BE2C (cell line): ENCODE results near the gene CHCT1.

Source experiments
- DNase-seq: peaks from one replicate; pipeline ENCODE4 v3.0.0-alpha.2; 2020
- H3K27me3 ChIP-seq: fragments of 250-450 bp; sonication (Bioruptor Pico); 2 replicates; pipeline ENCODE4 v1.5.1; 2020; ENCODE audit warnings: mild to moderate bottlenecking
- H3K36me3 ChIP-seq: fragments of 250-450 bp; sonication (Bioruptor Pico); 2 replicates; pipeline ENCODE4 v1.5.1; 2020; ENCODE audit warnings: mild to moderate bottlenecking
- H3K4me1 ChIP-seq: fragments of 250-450 bp; sonication (Bioruptor Pico); 2 replicates; pipeline ENCODE4 v1.5.1; 2020
- H3K4me3 ChIP-seq: 2 replicates; pipeline ENCODE4 v1.5.1; 2011; ENCODE audit warnings: low read depth, low read length
- H3K9me3 ChIP-seq: fragments of 250-450 bp; sonication (Bioruptor Pico); 2 replicates; pipeline ENCODE4 v1.5.1; 2020
- CTCF ChIP-seq: IDR thresholded peaks from 2 replicates; pipeline ENCODE4 v1.5.1; 2012; ENCODE audit warnings: mild to moderate bottlenecking, low read depth, low read length

Gene CHCT1

GRCh38 chr17:60451071-60451470 lies 28.8 kb downstream of the CHCT1 start:
- DNase-seq: no peak
- H3K9me3 ChIP-seq: no peaks in the 10 kb centered on the region
- peaks cover 14% of the 10 kb centered on the region for H3K36me3 ChIP-seq
- TF ChIP-seq CTCF: no peak
- no peaks in the 10 kb centered on the region for H3K27me3 ChIP-seq
- no peak overlapping the region for H3K4me3 ChIP-seq
- no peaks in the 10 kb centered on the region for H3K4me1 ChIP-seq

GRCh38 chr17:60451965-60452364 lies 29.7 kb downstream of the CHCT1 start:
- no peak overlapping the region for H3K4me3 ChIP-seq
- DNase-seq: no peak
- TF ChIP-seq CTCF: no peak
- H3K36me3 ChIP-seq: peaks cover 8% of the 10 kb centered on the region
- H3K9me3 ChIP-seq: no peaks in the 10 kb centered on the region
- no peaks in the 10 kb centered on the region for H3K4me1 ChIP-seq
- no peaks in the 10 kb centered on the region for H3K27me3 ChIP-seq

- Histone ChIP-seq H3K4me3 (no peak overlapping the region), H3K36me3 (peaks cover 13% of the 10 kb centered on the region), H3K27me3 (no peaks in the 10 kb centered on the region), H3K9me3 (no peaks in the 10 kb centered on the region), H3K4me1 (no peaks in the 10 kb centered on the region)
- TF ChIP-seq CTCF: no peak
- DNase-seq: no peak
Observed at GRCh38 chr17:60455378-60455777, 33.1 kb downstream of the CHCT1 start.

GRCh38 chr17:60457148-60457547 lies 34.9 kb downstream of the CHCT1 start:
- no peak overlapping the region for H3K4me3 ChIP-seq
- no peaks in the 10 kb centered on the region for H3K9me3 ChIP-seq
- H3K27me3 ChIP-seq: no peaks in the 10 kb centered on the region
- peaks cover 20% of the 10 kb centered on the region for H3K36me3 ChIP-seq
- TF ChIP-seq CTCF: no peak
- no peak for DNase-seq
- no peaks in the 10 kb centered on the region for H3K4me1 ChIP-seq

GRCh38 chr17:60461584-60461983 lies 39.3 kb downstream of the CHCT1 start:
- TF ChIP-seq CTCF: no peak
- H3K36me3 ChIP-seq: peaks cover 26% of the 10 kb centered on the region
- no peaks in the 10 kb centered on the region for H3K27me3 ChIP-seq
- H3K4me3 ChIP-seq: no peak overlapping the region
- no peaks in the 10 kb centered on the region for H3K9me3 ChIP-seq
- DNase-seq: no peak
- no peaks in the 10 kb centered on the region for H3K4me1 ChIP-seq

GRCh38 chr17:60463157-60463835 lies 41.0 kb downstream of the CHCT1 start:
- Histone ChIP-seq H3K27me3 (no peaks in the 10 kb centered on the region), H3K4me1 (peaks cover 5% of the 10 kb centered on the region; the same call in 1 of the 2 replicates), H3K9me3 (no peaks in the 10 kb centered on the region), H3K4me3 (no peak overlapping the region), H3K36me3 (peaks cover 28% of the 10 kb centered on the region)
- no peak for DNase-seq
- TF ChIP-seq CTCF: no peak
